ENCODE results near the gene FZR1. TPM values are rescaled to one million over a fixed set of nuclear protein-coding genes. Genes with fewer than 3 reads are reported as not detected.

Gene FZR1
- total and polyA plus RNA-seq, 7 donors: 12.8 to 25.8 (median 24.3) TPM

DNA sequence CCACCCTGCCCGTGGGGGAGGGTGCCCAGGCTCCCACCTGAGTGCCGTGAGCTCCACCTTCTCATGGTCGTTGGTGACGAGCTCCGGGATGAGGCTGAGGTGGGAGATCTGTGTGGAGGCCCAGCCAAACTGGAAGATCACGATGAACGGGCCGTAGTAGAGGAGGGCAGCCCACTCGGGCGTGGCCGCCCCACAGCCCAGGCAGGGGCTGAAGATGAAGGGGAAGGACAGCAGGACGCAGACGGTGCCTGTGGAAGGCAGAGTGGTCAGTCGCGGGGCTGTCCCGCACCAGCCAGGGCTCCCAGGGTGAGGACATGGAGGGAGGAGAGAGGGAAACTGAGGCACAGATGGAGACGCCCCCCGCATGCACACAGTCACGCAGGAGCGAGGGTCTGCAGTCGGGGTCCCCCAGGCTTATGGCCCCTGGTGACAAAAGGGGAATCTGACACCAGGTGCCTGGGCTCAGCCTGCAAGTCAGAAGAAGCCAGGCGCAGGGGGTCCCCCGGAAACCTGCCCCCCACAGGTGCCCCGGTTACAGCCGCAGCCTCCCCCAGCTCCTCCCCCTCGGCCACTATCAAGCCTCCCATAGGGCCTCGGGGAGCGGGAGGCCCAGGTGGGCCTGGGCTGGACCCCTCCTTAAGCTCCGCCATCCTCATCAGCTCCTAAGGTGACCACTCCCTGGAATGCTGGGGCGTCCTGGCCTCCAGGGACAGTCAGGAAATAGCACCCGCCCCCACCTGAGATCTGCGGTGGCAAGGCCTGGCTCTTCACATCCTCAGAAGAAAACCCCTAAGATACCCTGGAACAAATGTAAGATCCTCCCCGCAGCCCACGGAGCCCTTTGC is 45.1 kb downstream of the FZR1 start:
- Histone ChIP-seq H3K27ac (no peak overlapping the region), H3K9me3 (no peaks in the 10 kb centered on the region), H3K4me3 (no peak overlapping the region), H3K27me3 (ENCODE audit: insufficient read depth in 3 of 3, low read length in 2 of 3) (no peaks in the 10 kb centered on the region), H3K36me3 (ENCODE audit: insufficient read depth in 1 of 2, low read depth in 1 of 2) (peaks cover 0 to 22% of the 10 kb centered on the region in 2 donors), H3K4me1 (peaks cover 3% of the 10 kb centered on the region)
- intact Hi-C loops (cut with DNase I): loop anchor here in 1 of 2 donors (10.0 kb wide), 1 partner anchor 154 kb away; the partner anchor contains the start of genes PIP5K1C and TJP3
- ATAC-seq (no peak), DNase-seq (no peak)
- 90 to 91% (median 90%) methylated on average over 33 to 34 of the region's 34 CpGs for WGBS, 3 donors
- TF ChIP-seq CTCF (IDR thresholded peaks at IDR 0.05): no peak

- Histone ChIP-seq H3K27ac (no peak overlapping the region), H3K36me3 (ENCODE audit: insufficient read depth in 1 of 2, low read depth in 1 of 2) (peaks cover 0 to 18% of the 10 kb centered on the region in 2 donors), H3K9me3 (no peaks in the 10 kb centered on the region), H3K4me3 (no peak overlapping the region), H3K27me3 (ENCODE audit: insufficient read depth in 3 of 3, low read length in 2 of 3) (no peaks in the 10 kb centered on the region), H3K4me1 (peaks cover 8% of the 10 kb centered on the region)
- no peak for ATAC-seq
- no peak for TF ChIP-seq CTCF (IDR thresholded peaks at IDR 0.05)
- intact Hi-C loops (cut with DNase I): loop anchor here in 1 of 2 donors (10.0 kb wide), 1 partner anchor 153 kb away; the partner anchor contains the start of genes PIP5K1C and TJP3
- no peak for DNase-seq
- WGBS, 3 donors: 78 to 87% (median 79%) methylated on average over 9 of the region's 9 CpGs
Measured at GRCh38 chr19:3551792-3552095, 45.6 kb downstream of the FZR1 start.

DNA sequence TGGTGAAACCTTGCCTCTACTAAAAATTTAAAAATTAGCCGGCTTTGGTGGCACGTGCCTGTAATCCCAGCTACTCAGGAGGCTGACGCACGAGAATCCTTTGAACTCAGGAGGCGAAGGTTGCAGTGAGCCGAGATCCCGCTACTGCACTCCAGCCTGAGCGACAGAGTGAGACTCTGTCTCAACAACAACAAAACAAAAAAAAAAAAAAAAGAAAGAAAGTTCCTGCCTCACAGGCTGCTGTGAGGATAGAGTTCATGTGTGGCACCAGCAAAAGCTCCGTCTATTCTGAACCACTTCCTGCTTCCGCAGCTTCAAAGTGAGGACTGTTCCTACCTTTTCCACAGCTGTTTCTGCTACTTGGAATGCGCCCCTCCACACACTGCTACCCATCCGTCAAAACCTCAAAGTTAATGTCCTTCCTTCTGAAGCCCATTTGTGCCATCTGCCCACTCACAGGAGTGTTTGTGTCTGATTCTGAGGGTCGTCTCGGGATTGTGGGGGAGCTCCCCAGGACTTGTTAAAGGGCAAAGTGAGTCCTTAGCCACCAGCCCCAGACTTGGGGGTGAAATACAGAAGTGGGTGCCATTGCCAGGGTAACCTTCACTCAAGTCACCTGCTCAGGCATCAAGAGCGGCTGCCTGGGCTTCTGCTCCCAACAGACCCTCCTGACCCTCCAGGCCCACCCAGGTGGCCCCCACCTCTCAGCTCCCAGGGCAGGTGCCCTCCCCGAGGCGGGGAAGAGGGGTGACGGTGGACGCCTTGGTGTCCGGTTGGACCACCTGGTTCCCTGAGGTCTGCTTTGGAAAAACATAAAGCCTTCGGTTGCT is 48.4 kb downstream of the FZR1 start:
- no peak for TF ChIP-seq CTCF (IDR thresholded peaks at IDR 0.05)
- no peak for ATAC-seq

DNA sequence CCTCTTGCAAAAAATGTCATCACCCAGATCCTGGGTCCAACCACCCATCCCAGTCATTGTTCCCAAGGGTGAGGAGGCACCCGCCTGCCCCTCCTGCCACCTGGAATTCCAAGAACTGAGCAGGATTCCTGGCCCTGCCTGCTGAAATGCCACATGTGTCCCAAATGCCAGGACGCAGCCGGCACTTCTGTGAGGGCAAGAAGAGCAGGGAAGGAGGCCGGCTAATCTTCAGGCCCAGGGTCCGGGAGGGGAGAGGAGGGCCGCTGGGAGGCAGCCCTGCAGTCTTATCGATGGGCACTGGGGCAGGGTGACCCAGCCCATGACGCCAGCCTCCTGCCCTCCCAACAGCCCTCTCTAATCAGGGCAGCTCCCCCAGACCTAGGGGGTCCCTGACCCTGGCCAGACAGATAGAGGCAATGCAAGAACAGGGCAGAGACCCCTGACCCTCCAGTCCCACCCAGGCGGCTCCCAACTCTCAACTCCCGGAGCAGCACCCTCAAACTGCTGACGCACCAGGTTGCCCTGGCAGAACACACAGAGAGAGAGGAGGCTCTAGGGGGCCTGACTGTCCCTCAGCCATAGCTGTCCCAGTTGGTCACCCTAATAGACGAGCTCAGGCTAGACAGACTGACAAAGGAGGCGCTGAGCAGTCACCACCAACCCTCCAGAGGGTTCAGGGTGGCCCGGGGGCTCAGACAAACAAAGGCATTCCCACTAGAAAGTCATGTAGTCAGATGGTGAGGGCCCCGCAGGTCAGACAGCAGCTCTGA is 49.7 kb downstream of the FZR1 start:
- ATAC-seq (no peak), DNase-seq (no peak)
- peaks cover 0 to 3% of the 10 kb centered on the region in 2 donors for H3K36me3 ChIP-seq (ENCODE audit: insufficient read depth in 1 of 2, low read depth in 1 of 2)
- no peak overlapping the region for H3K27ac ChIP-seq
- WGBS, 3 donors: 73 to 79% (median 74%) methylated on average over 14 to 15 of the region's 15 CpGs
- intact Hi-C loops (cut with DNase I): loop anchor here in 1 of 2 donors (2.0 to 10.0 kb wide), 2 partner anchors 73 to 149 kb away; partner anchors contain the start of genes PIP5K1C and TJP3
- no peaks in the 10 kb centered on the region for H3K27me3 ChIP-seq (ENCODE audit: insufficient read depth in 3 of 3, low read length in 2 of 3)
- no peak for TF ChIP-seq CTCF (IDR thresholded peaks at IDR 0.05)
- peaks cover 8% of the 10 kb centered on the region for H3K4me1 ChIP-seq
- H3K4me3 ChIP-seq: peak overlapping the region; percentile 75
- no peaks in the 10 kb centered on the region for H3K9me3 ChIP-seq

More for the DNA sequence above, 48.4 kb downstream of the FZR1 start:
- H3K4me1 ChIP-seq: peaks cover 8% of the 10 kb centered on the region
- WGBS, 3 donors: 71 to 78% (median 77%) methylated on average over 21 of the region's 21 CpGs
- H3K9me3 ChIP-seq: no peaks in the 10 kb centered on the region
- peak overlapping the region; percentile 23 for H3K27ac ChIP-seq
- intact Hi-C loops (cut with DNase I): loop anchor here in 1 of 2 donors (10.0 kb wide), 1 partner anchor 150 kb away; the partner anchor contains the start of genes PIP5K1C and TJP3
- no peaks in the 10 kb centered on the region for H3K27me3 ChIP-seq (ENCODE audit: insufficient read depth in 3 of 3, low read length in 2 of 3)
- H3K36me3 ChIP-seq (ENCODE audit: insufficient read depth in 1 of 2, low read depth in 1 of 2): peaks cover 0 to 15% of the 10 kb centered on the region in 2 donors
- peak overlapping the region; percentile 4 for H3K4me3 ChIP-seq
- no peak for DNase-seq
